ENCODE measurements around the gene TDRKH.
A peak's percentile ranks its signal among the peaks of the same experiment; 100 is the strongest.

Gene TDRKH

GRCh38 chr1:151811181-151811580 lies 20.9 kb upstream of the TDRKH start:
- H3K4me3 ChIP-seq (ENCODE audit: control insufficient read depth, low read depth, low read length): no peak overlapping the region
- DNase-seq (ENCODE audit: low read depth): peak; percentile 65
- no peak for TF ChIP-seq CTCF (conservative IDR thresholded peaks at IDR 0.05; ENCODE audit: control insufficient read depth, insufficient read depth, low read depth, low read length)

- TF ChIP-seq CTCF (conservative IDR thresholded peaks at IDR 0.05; ENCODE audit: control insufficient read depth, insufficient read depth, low read depth, low read length): no peak
- no peak for DNase-seq (ENCODE audit: low read depth)
- no peak overlapping the region for H3K4me3 ChIP-seq (ENCODE audit: control insufficient read depth, low read depth, low read length)
Measured at GRCh38 chr1:151809985-151810556, 19.8 kb upstream of the TDRKH start.

- no peak overlapping the region for H3K4me3 ChIP-seq (ENCODE audit: control insufficient read depth, low read depth, low read length)
- DNase-seq (ENCODE audit: low read depth): no peak
- TF ChIP-seq CTCF (conservative IDR thresholded peaks at IDR 0.05; ENCODE audit: control insufficient read depth, insufficient read depth, low read depth, low read length): no peak
Measured at GRCh38 chr1:151809290-151809984, 19.1 kb upstream of the TDRKH start.

- no peak overlapping the region for H3K4me3 ChIP-seq (ENCODE audit: control insufficient read depth, low read depth, low read length)
- DNase-seq (ENCODE audit: low read depth): no peak
- no peak for TF ChIP-seq CTCF (conservative IDR thresholded peaks at IDR 0.05; ENCODE audit: control insufficient read depth, insufficient read depth, low read depth, low read length)
Measured at GRCh38 chr1:151807766-151808165, 17.5 kb upstream of the TDRKH start.

- TF ChIP-seq CTCF (conservative IDR thresholded peaks at IDR 0.05; ENCODE audit: control insufficient read depth, insufficient read depth, low read depth, low read length): no peak
- no peak for DNase-seq (ENCODE audit: low read depth)
- no peak overlapping the region for H3K4me3 ChIP-seq (ENCODE audit: control insufficient read depth, low read depth, low read length)
Measured at GRCh38 chr1:151807131-151807530, 16.8 kb upstream of the TDRKH start.

GRCh38 chr1:151806170-151806569 lies 15.9 kb upstream of the TDRKH start:
- TF ChIP-seq CTCF (conservative IDR thresholded peaks at IDR 0.05; ENCODE audit: control insufficient read depth, insufficient read depth, low read depth, low read length): no peak
- DNase-seq (ENCODE audit: low read depth): no peak
- no peak overlapping the region for H3K4me3 ChIP-seq (ENCODE audit: control insufficient read depth, low read depth, low read length)

All from fibroblast of mammary gland (primary cell).